IgD-negative memory B cell (primary cell): ENCODE measurements around the gene CHST1. TPM values are rescaled to one million over a fixed set of nuclear protein-coding genes. Genes with fewer than 3 reads are reported as not detected.

Experiments
- H3K27ac Mint-ChIP-seq, 3 donors: one replicate each; pipeline ENCODE4 v1.8.0; 2020 to 2022; ENCODE audit warnings: mild to moderate bottlenecking in 3 of 3, mixed read lengths in 3 of 3, moderate library complexity in 1 of 3
- H3K27me3 Mint-ChIP-seq: one replicate; pipeline ENCODE4 v1.8.0; 2021; ENCODE audit warnings: mixed read lengths
- H3K36me3 Mint-ChIP-seq: one replicate; pipeline ENCODE4 v1.8.0; 2020; ENCODE audit warnings: mild to moderate bottlenecking, mixed read lengths
- H3K4me1 Mint-ChIP-seq, 3 donors: one replicate each; pipeline ENCODE4 v1.8.0; 2020 to 2022; ENCODE audit warnings: mixed read lengths in 3 of 3, mild to moderate bottlenecking in 1 of 3
- H3K4me3 Mint-ChIP-seq, 4 donors: one replicate each; pipeline ENCODE4 v1.8.0; 2020 to 2022; ENCODE audit warnings: mild to moderate bottlenecking in 4 of 4, mixed read lengths in 4 of 4, moderate library complexity in 3 of 4
- H3K9me3 Mint-ChIP-seq, 3 donors: one replicate each; pipeline ENCODE4 v1.8.0; 2020 to 2021; ENCODE audit warnings: mixed read lengths in 3 of 3, mild to moderate bottlenecking in 1 of 3
- polyA plus RNA-seq: library from polyadenylated mRNA; unstranded; fragments of 300-500 nt; fragmentation: Illumina TruSeq; gene quantifications from one replicate; pipeline ENCODE4 v1.2.3, GENCODE V29; 2021

Gene CHST1
- polyA plus RNA-seq, 1 donor from 2014 or later = not detected

DNA sequence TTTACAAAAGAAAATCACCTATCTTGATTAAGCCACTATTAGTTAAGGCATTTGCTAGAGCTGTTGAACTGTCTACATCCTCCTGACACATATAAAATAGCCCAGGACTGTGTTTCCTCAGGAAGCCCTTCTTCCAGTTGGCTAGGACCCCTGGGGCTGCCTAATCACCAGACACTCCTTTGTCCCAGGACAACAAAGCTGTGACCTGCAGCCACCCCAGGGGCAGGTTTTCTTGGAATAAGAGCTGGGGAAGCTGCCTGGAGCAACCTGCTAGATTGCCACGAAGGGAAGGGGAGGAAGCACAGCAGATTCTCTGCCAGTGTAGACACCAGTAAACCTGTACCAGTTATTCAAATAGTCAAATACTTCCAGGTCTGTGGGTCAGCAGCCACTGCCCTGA is 17.6 kb downstream of the CHST1 start:
- H3K27me3 Mint-ChIP-seq = peaks cover 12% of the 10 kb centered on the region

DNA sequence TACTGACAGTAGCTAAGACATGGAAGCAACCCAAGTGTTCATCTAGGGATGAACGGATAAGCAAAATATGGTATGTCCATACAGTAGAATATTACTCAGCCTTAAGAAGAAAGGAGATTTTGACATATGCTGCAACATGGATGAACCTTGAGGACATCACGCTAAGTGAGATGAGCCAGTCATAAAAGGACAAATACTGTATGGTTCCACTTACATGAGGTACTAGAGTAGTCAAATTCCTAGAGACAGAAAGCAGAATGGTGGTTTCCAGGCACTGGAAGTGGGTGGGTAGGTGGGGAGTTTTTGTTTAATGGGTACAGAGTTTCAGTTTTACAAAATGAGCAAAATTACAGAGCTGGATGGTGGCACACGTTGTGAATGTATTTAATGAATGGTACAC is 18.1 kb downstream of the CHST1 start:
- H3K27me3 Mint-ChIP-seq = peaks cover 15% of the 10 kb centered on the region
- H3K4me3 Mint-ChIP-seq = no peak overlapping the region
- no peaks in the 10 kb centered on the region for H3K4me1 Mint-ChIP-seq
- no peaks in the 10 kb centered on the region for H3K36me3 Mint-ChIP-seq
- peaks cover 0 to 4% (median 0%) of the 10 kb centered on the region in 3 donors for H3K9me3 Mint-ChIP-seq
- H3K27ac Mint-ChIP-seq = no peak overlapping the region

More for the DNA sequence above, 17.6 kb downstream of the CHST1 start:
- no peaks in the 10 kb centered on the region for H3K36me3 Mint-ChIP-seq
- no peak overlapping the region for H3K27ac Mint-ChIP-seq
- H3K4me1 Mint-ChIP-seq = no peaks in the 10 kb centered on the region
- H3K9me3 Mint-ChIP-seq = peaks cover 0 to 4% (median 0%) of the 10 kb centered on the region in 3 donors
- no peak overlapping the region for H3K4me3 Mint-ChIP-seq

DNA sequence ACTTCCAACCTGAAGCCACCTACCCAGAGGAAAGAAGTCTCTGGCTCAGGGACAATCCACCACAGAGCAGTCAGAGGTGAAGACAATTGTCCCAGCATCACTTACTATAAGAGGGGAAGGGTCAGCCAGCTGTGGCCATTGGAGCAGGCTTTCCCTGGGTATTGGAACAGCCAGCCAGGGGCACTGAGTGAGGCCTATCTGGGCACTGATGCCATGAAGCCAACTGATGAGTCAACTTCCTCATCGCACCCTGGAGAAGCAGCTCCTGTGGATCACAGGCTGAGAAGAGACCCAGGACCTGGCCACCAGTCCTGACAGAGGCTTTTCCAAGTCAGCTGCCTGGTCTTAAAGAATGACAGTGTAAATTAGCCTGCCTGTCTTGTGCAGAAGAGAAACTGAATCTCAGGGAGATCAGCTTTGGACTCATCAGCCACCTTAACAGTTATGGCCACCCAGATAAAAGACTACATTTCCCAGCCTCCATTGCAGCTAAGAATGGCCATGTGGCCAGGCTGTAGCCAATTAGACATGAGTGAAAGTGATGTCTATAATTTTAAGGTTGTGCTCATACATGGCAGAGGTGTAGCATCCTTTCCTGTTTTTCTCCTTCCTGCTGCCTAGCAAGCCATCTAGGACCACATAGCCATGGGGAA is 19.0 kb downstream of the CHST1 start:
- Mint-ChIP-seq H3K27me3 (peaks cover 15% of the 10 kb centered on the region), H3K4me1 (no peaks in the 10 kb centered on the region), H3K9me3 (peaks cover 0 to 4% (median 0%) of the 10 kb centered on the region in 3 donors), H3K4me3 (no peak overlapping the region), H3K27ac (no peak overlapping the region), H3K36me3 (no peaks in the 10 kb centered on the region)

DNA sequence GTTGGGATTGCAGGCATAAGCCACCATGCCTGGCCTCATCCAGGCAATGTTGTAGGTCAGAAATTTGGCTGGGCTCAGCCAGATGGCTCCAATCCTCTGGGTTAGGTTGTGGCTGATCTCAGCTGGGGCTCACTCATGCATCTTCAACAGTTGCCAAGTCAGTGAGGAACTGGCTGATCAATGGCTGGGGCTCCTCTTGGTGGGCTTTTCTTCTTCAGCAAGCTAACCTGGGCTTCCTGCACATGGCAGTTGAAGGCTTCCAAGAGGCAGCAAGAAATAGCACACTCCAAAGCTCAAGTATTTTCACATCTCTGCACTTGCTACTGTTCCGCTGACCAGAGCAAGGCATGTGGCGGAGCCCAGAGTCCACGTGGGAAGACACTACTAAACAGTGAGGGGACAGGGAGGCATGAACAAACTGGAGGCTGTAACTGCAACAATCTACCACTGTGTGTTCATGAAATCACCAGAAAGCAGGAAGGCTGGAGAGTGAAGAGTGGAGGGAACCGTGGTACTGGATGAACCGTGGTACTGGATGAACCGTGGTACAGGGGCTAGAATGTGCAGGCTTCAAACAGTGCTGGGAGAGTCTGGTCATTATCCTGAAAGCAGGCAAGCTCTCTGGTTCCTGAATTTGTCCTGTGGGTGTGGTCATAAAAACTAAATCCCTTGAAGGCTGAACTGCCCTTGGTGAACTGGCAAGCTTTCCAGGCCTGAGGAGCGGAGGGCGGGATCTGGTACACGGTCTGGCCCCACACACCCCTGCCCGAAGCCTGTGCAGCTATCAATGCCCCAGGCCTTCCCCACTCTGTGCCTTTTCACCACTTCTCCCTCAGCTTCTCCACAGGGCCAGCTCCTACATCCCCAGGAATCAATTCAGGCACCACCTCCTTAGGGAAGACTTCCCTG is 20.2 kb downstream of the CHST1 start:
- peaks cover under 1% of the 10 kb centered on the region for H3K36me3 Mint-ChIP-seq
- H3K27ac Mint-ChIP-seq = no peak overlapping the region
- no peak overlapping the region for H3K4me3 Mint-ChIP-seq
- H3K27me3 Mint-ChIP-seq = peaks cover 12% of the 10 kb centered on the region
- H3K4me1 Mint-ChIP-seq = no peaks in the 10 kb centered on the region
- H3K9me3 Mint-ChIP-seq = peaks cover 0 to 4% (median 0%) of the 10 kb centered on the region in 3 donors

DNA sequence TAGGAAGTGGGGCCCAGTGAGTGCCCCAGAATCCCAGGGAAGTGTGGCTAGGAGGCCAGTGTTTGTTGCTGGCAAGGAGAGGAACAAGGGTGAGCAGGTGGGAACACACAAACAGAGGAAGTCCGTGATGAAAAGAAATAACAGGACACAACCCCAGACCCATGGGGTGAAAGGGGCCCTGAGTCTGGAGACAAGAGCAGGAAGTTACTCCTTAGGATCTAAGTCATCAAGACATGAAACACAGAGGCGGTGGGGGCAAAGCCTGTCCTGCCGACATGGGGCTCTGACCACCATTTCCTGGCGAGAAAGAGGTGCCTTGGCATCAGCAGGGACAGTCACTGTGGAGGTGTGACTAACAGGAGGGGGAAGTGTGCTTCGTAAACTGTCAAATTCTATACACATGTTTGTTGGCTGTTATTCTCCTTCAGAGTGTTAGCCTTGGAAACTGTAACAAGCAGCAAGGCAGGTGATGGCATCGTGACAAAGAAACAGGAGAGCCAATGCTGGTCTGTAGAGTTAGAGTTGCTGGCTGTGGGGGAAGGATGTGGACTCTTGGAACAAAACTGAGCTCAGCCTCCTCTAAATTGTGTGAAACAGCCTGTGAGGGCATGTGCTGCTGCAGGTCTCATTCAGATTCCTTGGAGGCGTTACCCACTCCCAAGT is 21.7 kb downstream of the CHST1 start:
- peaks cover 2 to 5% (median 3%) of the 10 kb centered on the region in 3 donors for H3K9me3 Mint-ChIP-seq
- H3K4me3 Mint-ChIP-seq = no peak overlapping the region
- peaks cover 3% of the 10 kb centered on the region for H3K36me3 Mint-ChIP-seq
- no peaks in the 10 kb centered on the region for H3K4me1 Mint-ChIP-seq
- peaks cover 17% of the 10 kb centered on the region for H3K27me3 Mint-ChIP-seq
- no peak overlapping the region for H3K27ac Mint-ChIP-seq

DNA sequence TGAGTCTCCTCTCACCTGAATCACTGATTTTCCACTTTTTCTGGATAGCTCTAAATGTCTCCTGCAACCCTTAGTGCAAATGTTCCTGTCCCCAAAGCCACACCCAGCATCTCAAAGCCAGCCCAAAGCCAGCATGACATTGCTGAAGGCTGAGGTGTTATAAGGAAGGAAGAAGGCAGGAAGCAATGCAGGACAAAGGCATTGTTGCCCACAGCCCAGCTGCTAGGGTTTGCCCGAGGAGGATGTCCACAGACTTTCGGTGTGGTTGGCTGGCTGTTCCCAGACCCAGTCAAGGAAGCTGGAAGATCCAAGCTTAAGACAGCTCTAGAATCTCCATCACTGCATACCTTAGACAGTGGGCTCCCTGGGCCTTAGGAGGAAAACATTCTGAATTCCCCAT is 23.5 kb downstream of the CHST1 start:
- no peak overlapping the region for H3K4me3 Mint-ChIP-seq
- peaks cover 3 to 12% (median 7%) of the 10 kb centered on the region in 3 donors for H3K9me3 Mint-ChIP-seq
- H3K4me1 Mint-ChIP-seq = no peaks in the 10 kb centered on the region
- H3K27me3 Mint-ChIP-seq = peaks cover 24% of the 10 kb centered on the region
- peaks cover 3% of the 10 kb centered on the region for H3K36me3 Mint-ChIP-seq
- peak overlapping the region in 1 of 3 donors; percentile 76 for H3K27ac Mint-ChIP-seq

DNA sequence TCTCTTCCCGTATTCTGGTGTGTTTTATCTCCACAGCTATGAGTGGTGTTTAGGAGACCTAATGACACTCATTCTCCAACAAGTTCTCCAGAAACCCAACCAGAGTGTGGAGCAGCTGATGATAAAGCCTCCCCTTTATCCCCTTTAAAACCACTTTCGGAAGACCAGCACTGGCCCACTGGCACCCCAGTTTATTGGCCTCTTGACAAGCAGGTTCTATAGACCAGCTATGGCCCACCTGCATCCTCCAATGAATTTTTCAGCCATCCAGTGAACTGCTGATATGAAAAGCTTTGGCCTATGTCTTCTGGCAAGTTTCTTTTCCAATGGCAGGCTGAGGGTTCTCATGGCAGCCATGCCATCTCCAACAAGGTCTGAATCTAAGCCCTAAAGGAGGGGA is 27.4 kb downstream of the CHST1 start:
- Mint-ChIP-seq H3K4me3 (no peak overlapping the region), H3K4me1 (no peaks in the 10 kb centered on the region), H3K27ac (no peak overlapping the region), H3K9me3 (peaks cover 5 to 10% (median 10%) of the 10 kb centered on the region in 3 donors), H3K36me3 (peaks cover 3% of the 10 kb centered on the region), H3K27me3 (peaks cover 26% of the 10 kb centered on the region)

DNA sequence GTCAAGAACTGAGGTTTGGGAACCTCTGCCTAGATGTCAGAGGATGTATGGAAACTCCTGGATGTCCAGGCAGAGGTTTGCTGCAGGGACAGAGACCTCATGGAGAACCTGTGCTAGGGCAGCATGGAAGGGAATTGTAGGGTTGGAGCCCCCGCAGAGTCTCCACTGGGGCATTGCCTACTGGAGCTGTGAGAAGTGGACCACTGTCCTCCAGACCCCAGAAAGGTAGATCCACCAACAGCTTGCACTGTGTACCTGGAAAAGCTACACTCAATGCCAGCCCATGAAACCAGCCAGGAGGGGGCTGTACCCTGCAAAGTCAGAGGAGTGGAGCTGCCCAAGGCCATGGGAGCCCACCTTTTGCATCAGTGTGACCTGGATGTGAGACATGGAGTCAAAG is 29.5 kb downstream of the CHST1 start:
- Mint-ChIP-seq H3K4me3 (no peak overlapping the region), H3K27me3 (peaks cover 22% of the 10 kb centered on the region), H3K27ac (no peak overlapping the region), H3K4me1 (no peaks in the 10 kb centered on the region), H3K36me3 (peaks cover 3% of the 10 kb centered on the region), H3K9me3 (peaks cover 7 to 14% (median 12%) of the 10 kb centered on the region in 3 donors)

DNA sequence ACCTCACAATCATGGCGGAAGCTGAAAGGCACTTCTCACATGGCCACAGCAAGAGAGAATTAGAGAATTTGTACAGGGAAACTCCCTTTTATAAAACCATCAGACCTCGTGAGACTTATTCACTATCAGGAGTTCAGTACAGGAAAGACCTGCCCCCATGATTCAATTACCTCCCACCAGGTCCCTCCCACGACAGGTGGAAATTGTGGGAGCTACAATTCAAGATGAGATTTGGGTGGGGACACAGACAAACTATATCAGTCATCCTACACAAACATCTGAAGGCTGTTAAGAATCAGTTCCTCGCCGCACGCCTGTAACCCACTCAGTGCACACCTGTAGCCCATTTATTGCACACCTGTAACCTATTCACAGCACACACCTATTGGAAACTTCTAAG is 39.8 kb downstream of the CHST1 start:
- H3K27me3 Mint-ChIP-seq = peaks cover 17% of the 10 kb centered on the region
- no peaks in the 10 kb centered on the region for H3K36me3 Mint-ChIP-seq
- H3K4me1 Mint-ChIP-seq = no peaks in the 10 kb centered on the region
- H3K4me3 Mint-ChIP-seq = no peak overlapping the region
- peaks cover 0 to 7% (median 5%) of the 10 kb centered on the region in 3 donors for H3K9me3 Mint-ChIP-seq
- H3K27ac Mint-ChIP-seq = peak overlapping the region in 1 of 3 donors; percentile 24

DNA sequence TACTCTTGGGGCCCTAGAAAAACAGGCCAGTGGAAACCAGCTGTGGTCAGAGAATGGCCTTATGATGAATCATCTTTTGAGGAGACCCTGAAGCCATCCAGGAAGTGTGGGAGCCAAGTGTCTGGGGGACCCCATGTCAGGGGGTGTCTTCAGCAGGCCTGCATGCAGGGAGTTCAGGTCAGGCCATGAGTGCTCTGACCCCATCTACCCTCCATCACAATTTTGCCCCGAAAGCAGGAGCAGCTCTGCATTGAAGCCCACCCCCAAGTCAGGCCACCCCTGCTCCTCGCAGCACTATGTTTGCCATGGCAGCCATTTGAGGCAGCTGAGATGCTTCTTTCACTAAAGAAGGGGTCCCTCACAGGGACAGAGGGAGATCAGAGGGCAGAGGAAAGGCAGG is 41.3 kb downstream of the CHST1 start:
- no peaks in the 10 kb centered on the region for H3K4me1 Mint-ChIP-seq
- H3K4me3 Mint-ChIP-seq = no peak overlapping the region
- H3K9me3 Mint-ChIP-seq = peaks cover 3 to 9% (median 5%) of the 10 kb centered on the region in 3 donors
- H3K36me3 Mint-ChIP-seq = no peaks in the 10 kb centered on the region
- H3K27ac Mint-ChIP-seq = no peak overlapping the region
- peaks cover 18% of the 10 kb centered on the region for H3K27me3 Mint-ChIP-seq

DNA sequence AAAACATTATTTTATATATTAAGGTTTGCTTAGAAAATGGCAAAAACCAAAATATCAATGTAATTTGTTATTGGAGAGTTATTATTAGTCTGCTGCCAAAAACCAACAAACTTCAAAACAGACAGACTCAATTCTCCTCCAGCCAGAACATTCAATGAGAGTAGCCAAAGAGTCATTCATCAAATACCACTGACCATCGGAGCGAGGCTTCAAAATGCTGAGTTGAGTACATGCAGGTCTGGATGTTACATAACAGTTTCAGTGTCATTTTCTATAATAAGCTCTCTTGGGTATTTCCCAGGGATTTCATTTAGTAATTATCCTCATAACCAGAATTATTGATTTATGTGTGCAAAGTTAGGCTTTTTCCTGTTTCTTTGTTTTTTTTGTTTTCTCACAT is 42.6 kb downstream of the CHST1 start:
- no peaks in the 10 kb centered on the region for H3K4me1 Mint-ChIP-seq
- peaks cover 19% of the 10 kb centered on the region for H3K27me3 Mint-ChIP-seq
- H3K36me3 Mint-ChIP-seq = no peaks in the 10 kb centered on the region
- H3K27ac Mint-ChIP-seq = no peak overlapping the region
- H3K4me3 Mint-ChIP-seq = no peak overlapping the region
- peaks cover 3 to 9% (median 5%) of the 10 kb centered on the region in 3 donors for H3K9me3 Mint-ChIP-seq

DNA sequence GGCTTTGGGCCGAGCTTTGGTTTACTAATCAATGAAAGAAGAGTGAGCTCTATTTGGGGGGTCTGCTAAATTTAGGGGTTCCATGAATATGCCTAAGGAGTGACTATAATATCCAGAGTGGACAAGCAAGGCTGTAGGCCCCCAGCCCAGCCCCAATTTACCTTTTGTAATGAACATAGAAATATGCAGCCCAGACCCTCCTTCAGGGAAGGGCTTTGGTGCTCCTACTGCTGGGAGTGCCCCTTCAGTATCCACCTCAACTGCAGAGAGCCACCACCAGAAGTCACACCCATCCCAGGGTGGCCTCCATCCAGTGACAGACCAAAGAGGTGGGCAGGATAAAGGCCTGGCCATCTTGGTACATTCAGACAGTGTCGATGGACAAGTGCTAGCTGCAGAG is 43.1 kb downstream of the CHST1 start:
- Mint-ChIP-seq H3K4me1 (no peaks in the 10 kb centered on the region), H3K4me3 (no peak overlapping the region), H3K36me3 (no peaks in the 10 kb centered on the region), H3K9me3 (peaks cover 3 to 9% (median 5%) of the 10 kb centered on the region in 3 donors), H3K27ac (no peak overlapping the region), H3K27me3 (peaks cover 18% of the 10 kb centered on the region)

DNA sequence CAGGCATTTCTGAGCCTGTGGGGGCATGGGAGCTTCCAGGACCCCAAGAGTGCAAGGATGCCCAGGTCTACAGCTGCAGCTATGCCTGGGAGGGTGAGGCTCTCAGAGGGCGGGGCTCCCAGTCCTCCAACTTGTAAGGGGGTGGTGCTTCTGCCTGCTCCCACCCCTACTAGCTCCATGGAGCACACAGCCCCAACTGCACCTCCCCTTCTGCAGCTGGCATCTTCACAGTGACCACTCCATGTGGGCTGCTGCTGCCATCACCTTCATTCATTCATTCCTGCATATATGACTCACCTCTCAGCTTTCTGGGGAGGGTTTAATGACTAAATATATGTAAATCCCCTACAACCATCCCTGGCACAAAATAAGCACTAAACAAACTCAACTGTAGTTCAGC is 43.8 kb downstream of the CHST1 start:
- Mint-ChIP-seq H3K27ac (no peak overlapping the region), H3K27me3 (peaks cover 18% of the 10 kb centered on the region), H3K4me1 (no peaks in the 10 kb centered on the region), H3K36me3 (no peaks in the 10 kb centered on the region), H3K4me3 (peak overlapping the region in 1 of 4 donors; percentile 27), H3K9me3 (peaks cover 3 to 7% (median 5%) of the 10 kb centered on the region in 3 donors)

DNA sequence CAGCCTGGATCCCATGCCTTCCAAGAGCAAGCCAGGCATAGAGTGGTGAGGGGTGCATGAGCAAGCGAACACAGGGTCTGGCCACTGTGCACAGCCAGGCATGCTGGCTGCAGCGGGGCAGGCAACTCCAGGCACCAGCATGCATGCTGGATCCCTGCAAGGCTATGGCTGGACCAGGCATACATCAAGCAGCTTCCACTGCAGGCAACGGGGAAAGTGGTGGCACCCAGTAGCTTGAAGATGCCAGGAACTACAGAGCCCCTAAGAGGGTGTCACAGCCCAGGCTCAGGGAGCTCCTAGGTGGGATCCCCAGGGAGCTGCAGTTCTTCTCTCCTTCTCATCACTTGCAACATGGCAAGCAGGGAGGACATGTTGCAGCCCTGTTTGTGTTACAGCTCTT is 45.2 kb downstream of the CHST1 start:
- Mint-ChIP-seq H3K36me3 (no peaks in the 10 kb centered on the region), H3K4me1 (no peaks in the 10 kb centered on the region), H3K4me3 (no peak overlapping the region), H3K27ac (no peak overlapping the region), H3K9me3 (peaks cover 3 to 7% (median 5%) of the 10 kb centered on the region in 3 donors), H3K27me3 (peaks cover 21% of the 10 kb centered on the region)

DNA sequence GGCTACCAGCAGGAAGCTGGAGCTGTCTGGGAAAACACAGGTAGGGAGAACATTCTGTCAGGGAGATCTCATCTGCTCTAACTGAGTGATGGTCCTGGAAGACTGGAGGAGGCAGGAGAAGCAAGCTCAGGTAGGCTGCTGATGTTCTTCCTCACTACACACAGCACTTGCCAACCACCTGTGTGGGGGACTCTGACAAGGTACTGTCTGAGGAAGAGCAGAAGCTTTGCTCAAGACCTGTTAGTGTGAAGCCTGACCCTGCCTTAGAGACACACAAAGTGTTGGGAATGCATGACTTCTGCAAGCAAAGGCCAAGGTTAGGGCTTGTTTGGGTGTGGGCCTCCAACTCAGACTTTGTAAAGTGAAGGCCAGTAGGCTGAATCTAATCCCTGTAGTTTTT is 46.5 kb downstream of the CHST1 start:
- Mint-ChIP-seq H3K9me3 (peaks cover 3 to 7% (median 5%) of the 10 kb centered on the region in 3 donors), H3K27ac (no peak overlapping the region), H3K36me3 (no peaks in the 10 kb centered on the region), H3K27me3 (peaks cover 19% of the 10 kb centered on the region), H3K4me3 (no peak overlapping the region), H3K4me1 (no peaks in the 10 kb centered on the region)
